ENCODE measurements around the gene NOS1AP.

Gene NOS1AP

DNA sequence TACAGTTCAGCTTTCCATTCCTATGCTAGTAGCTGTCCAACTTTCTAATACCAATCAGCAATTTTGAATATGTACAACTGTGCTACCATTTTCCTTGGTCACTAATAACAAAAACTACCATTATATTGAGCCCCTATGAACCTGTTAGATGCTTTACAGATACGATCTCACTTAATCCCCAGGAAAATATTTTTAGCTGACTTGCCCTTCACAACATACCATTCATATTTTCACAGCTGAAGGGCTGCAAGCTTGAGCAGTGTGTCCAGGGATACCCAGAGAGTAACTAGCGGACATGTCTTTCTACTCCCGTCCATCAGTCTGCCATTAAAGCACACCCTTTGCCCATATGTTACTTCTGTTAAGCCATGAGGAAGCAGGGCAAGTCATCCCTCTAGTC, 166.7 kb downstream of the NOS1AP start:
- Histone ChIP-seq H3K4me1 (ENCODE audit: control insufficient read depth in 1 of 2, insufficient read depth in 1 of 2, low read depth in 1 of 2, low read length in 1 of 2) (peaks cover 43 to 53% of the 10 kb centered on the region in 2 experiments), H3K27me3 (no peaks in the 10 kb centered on the region), H3K4me3 (ENCODE audit: low read depth in 1 of 2, low read length in 1 of 2) (peak overlapping the region; percentile 29 to 45), H3K27ac (peak overlapping the region; percentile 79), H3K9me3 (no peaks in the 10 kb centered on the region), H3K36me3 (no peaks in the 10 kb centered on the region)
- TF ChIP-seq, protein P1, sequence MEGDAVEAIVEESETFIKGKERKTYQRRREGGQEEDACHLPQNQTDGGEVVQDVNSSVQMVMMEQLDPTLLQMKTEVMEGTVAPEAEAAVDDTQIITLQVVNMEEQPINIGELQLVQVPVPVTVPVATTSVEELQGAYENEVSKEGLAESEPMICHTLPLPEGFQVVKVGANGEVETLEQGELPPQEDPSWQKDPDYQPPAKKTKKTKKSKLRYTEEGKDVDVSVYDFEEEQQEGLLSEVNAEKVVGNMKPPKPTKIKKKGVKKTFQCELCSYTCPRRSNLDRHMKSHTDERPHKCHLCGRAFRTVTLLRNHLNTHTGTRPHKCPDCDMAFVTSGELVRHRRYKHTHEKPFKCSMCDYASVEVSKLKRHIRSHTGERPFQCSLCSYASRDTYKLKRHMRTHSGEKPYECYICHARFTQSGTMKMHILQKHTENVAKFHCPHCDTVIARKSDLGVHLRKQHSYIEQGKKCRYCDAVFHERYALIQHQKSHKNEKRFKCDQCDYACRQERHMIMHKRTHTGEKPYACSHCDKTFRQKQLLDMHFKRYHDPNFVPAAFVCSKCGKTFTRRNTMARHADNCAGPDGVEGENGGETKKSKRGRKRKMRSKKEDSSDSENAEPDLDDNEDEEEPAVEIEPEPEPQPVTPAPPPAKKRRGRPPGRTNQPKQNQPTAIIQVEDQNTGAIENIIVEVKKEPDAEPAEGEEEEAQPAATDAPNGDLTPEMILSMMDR (IDR thresholded peaks at IDR 0.05) = no peak

DNA sequence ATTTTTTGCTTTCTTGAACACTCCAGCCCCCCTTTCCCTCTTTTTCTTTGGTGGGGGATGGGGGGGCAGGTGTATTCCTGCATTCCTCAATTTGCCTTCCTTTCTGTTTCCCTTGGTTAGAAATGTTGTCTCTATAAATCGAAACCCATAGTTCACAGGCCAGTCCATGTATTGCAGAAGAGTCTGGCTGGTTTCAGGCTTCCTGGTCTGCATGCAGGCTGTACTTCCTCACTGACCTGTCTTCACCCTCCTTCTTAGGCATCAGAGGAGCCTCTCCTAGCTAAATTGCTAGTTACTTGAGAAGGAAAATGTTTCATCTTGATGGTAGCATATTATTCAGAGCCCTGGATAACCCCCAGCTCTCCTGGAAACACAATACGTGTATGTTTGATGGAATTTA, 167.1 kb downstream of the NOS1AP start:
- TF ChIP-seq, protein P1 (IDR thresholded peaks at IDR 0.05) = no peak
- no peaks in the 10 kb centered on the region for H3K36me3 ChIP-seq
- no peaks in the 10 kb centered on the region for H3K9me3 ChIP-seq
- H3K27ac ChIP-seq = peak overlapping the region; percentile 79
- no peaks in the 10 kb centered on the region for H3K27me3 ChIP-seq
- peaks cover 42 to 50% of the 10 kb centered on the region in 2 experiments for H3K4me1 ChIP-seq (ENCODE audit: control insufficient read depth in 1 of 2, insufficient read depth in 1 of 2, low read depth in 1 of 2, low read length in 1 of 2)
- peak overlapping the region; percentile 29 to 45 for H3K4me3 ChIP-seq (ENCODE audit: low read depth in 1 of 2, low read length in 1 of 2)

DNA sequence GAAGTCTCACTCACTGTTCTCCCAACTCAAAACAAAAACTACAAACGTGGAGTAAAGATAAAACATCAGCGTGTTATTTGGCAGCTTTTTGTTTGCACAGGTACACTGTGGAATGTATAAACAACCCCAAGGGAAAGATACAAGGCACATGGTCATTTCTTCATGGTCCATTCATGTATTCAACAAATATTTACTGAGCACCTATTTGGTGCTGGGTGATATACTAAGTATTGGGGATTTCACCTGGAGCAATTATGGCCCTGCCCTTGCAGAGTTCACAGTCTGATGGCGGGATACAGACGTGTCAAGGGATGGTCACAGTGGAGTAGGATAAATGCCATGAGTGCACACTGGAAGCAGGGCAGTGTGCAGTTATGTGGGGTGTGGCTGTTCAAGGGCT, 171.1 kb downstream of the NOS1AP start:
- Histone ChIP-seq H3K9me3 (no peaks in the 10 kb centered on the region), H3K4me3 (ENCODE audit: low read depth in 1 of 2, low read length in 1 of 2) (no peak overlapping the region), H3K36me3 (no peaks in the 10 kb centered on the region), H3K27ac (no peak overlapping the region), H3K4me1 (ENCODE audit: control insufficient read depth in 1 of 2, insufficient read depth in 1 of 2, low read depth in 1 of 2, low read length in 1 of 2) (peaks cover 24% of the 10 kb centered on the region in 2 experiments), H3K27me3 (no peaks in the 10 kb centered on the region)
- TF ChIP-seq, protein P1 (IDR thresholded peaks at IDR 0.05) = no peak

DNA sequence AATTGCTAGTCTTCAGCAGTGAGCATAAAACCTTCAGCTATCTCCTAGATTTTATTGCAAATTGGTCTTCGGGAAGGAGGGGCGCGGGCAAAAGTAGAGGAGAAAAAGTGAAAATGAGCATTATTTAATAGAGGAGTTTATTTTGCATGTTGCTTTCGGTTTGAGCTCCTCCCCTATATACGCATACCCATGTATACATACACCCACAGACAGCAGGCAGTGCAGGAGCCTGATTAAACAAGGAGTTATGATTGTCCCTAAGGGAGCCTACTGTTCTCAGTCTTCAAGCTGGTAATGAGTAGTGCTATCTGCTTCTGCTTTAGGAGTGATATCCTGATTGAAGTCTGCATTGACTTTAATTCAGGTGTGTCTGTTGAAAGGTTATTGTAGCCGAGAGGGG, 173.3 kb downstream of the NOS1AP start:
- TF ChIP-seq, protein P1 (IDR thresholded peaks at IDR 0.05) = no peak
- H3K36me3 ChIP-seq = no peaks in the 10 kb centered on the region
- no peaks in the 10 kb centered on the region for H3K27me3 ChIP-seq
- peaks cover 1% of the 10 kb centered on the region in 2 experiments for H3K4me1 ChIP-seq (ENCODE audit: control insufficient read depth in 1 of 2, insufficient read depth in 1 of 2, low read depth in 1 of 2, low read length in 1 of 2)
- no peaks in the 10 kb centered on the region for H3K9me3 ChIP-seq
- H3K4me3 ChIP-seq (ENCODE audit: low read depth in 1 of 2, low read length in 1 of 2) = no peak overlapping the region
- no peak overlapping the region for H3K27ac ChIP-seq

DNA sequence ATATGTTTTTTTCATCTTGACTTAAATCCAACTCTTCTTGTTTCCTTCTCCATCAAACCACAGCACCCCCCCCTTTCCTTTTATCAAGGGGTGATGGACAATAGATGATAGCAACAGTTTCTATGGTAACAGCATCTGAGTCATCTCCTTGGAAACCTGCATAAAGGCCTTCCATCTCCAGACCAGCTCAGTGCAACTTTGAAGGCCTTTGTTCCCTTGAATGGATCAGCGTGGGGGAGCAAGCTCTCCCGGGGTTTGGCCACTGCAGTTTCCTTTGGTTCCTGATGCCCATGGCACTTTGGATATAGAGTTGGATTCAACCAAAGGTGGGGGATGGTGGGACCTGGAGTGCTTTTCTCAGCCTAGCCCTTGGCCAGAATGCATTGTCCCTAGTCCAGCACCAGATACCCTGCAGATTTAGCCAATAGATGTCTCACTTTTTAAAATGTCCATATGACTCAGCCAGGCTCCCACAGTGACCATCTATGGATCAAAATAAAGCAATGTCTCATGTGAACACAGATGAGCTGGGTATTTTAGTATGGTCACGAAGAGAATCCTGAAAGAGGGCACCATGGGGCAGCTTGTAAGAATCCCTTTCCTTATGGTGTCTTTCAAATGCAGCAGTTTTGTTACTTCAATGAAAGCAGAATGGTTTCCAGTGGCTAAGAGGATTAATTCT, 179.5 kb downstream of the NOS1AP start:
- Histone ChIP-seq H3K9me3 (no peaks in the 10 kb centered on the region), H3K27ac (no peak overlapping the region), H3K27me3 (no peaks in the 10 kb centered on the region), H3K36me3 (no peaks in the 10 kb centered on the region), H3K4me1 (ENCODE audit: control insufficient read depth in 1 of 2, insufficient read depth in 1 of 2, low read depth in 1 of 2, low read length in 1 of 2) (peaks cover 23 to 24% of the 10 kb centered on the region in 2 experiments), H3K4me3 (ENCODE audit: low read depth in 1 of 2, low read length in 1 of 2) (no peak overlapping the region)
- TF ChIP-seq, protein P1 (IDR thresholded peaks at IDR 0.05) = no peak
